Kidney glomerular epithelial cell (primary cell): ENCODE measurements around the gene CTDSPL2.
"Not testable (repeated sequence)": the region's sequence is repeated elsewhere in the genome, so short reads cannot be mapped to it uniquely, and the experiment has no call there.

Experiments used
- DNase-seq: peaks from one replicate; lab custom pipeline; 2025; lab: John Stamatoyannopoulos, UW

Gene CTDSPL2

DNA sequence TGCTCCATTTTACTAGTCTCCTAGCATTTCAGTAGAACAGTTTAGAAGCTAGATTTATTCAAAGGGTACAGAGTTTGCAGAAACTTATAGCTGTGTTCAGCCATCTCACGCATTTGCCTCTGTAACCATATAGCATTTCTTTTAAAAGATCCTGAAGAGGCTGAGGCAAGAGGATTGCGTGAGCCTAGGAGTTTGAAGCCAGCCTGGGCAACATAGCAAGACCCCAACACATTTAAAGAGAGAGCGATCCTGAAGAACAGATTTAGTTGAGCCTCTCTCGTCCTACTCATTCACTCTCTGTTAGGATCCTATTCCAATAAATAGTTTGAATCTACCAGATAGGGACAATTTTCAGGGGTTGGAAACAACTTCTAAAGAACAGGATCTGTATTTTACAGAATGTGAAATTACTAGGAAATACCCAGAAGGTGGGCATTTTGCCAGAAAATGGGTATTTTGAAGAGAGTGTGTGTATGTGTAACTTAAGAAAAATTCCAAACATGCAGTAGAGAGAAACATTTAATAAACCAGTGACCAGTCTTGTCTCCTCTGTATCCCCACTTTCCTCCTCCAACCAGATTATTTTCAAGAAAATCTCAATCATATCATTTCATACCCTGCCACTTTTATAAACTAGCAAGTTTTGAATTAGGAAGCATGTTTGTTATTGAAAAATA, 114.0 kb downstream of the CTDSPL2 start:
- peak; percentile 78 for DNase-seq

GRCh38 chr15:44542596-44542995, 115.2 kb downstream of the CTDSPL2 start:
- no peak for DNase-seq

GRCh38 chr15:44544745-44545144, 117.3 kb downstream of the CTDSPL2 start:
- not testable (repeated sequence) for DNase-seq

DNA sequence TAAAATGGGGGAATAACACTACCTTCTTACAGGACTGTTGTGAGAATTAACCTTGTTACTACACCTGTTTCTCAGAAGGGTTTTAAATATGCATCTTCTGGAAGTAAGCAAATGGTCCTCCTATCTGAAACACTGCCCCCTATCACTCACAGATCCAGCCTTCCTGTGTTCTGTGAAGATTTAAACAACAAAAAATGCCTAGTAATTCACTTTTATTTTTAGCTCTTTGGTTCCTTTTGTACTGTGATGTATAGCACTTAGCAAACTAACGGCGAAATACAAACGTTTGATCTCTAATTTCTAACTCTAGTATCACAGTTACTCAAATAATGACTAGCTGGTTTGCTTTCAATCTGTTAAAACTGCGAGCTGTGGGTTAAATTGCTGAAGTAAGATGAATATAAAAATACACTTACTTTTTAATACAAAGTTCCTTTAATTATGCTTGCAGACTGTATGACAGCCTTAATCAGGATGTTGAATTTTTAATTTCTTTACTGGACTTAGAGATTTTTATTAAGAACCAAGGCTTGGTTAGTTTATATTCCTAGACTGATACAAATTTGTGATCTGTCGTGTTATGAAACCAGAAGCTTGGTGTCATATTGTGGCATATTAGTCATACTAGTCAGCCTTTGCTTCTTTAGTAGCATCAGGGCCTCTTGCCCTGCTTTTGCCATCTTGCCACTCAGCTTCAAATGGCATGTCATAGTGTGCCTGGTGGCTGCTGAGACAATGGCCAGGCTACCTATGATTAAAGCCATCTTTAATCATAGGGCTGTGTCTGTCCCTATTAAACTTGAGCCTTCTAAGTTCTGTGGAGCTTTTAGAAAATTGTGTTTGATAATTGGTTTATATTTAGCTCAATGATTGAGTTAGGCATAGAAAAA, 118.7 kb downstream of the CTDSPL2 start:
- peak; percentile 5 for DNase-seq

DNA sequence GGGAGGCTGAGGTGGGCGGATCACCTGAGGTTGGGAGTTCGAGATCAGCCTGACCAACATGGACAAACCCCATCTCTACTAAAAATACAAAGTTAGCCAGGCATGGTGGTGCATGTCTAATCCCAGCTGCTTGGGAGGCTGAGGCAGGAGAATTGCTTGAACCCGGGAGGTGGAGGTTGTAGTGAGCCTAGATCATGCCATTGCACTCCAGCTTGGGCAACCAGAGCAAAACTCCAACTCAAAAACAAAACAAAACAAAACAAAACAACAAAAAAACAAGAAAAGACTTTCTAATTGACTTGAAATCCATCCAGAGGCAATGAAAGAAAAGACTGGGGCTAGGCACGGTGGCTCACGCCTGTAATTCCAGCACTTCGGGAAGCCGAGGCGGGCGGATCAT, 121.7 kb downstream of the CTDSPL2 start:
- not testable (repeated sequence) for DNase-seq

DNA sequence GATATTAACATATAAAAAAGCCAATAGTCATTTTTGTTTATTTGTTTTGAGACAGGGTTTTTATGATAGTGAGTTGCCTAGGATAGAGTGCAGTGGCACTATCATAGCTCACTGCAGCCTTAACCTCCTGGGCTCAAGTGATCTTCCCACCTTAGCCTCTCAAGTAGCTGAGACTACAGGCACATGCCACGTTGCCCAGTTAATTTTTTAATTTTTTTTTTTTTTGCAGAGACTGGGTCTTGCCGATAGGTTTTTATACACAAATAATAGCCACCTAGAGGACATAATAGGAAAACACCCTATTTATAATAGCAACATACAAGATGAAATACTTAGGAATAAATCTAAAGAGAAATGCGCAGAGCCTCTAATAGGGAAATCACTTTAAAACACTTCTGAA, 122.8 kb downstream of the CTDSPL2 start:
- DNase-seq: peak; percentile 43

- no peak for DNase-seq
These were observed 123.3 kb downstream of the CTDSPL2 start for GRCh38 chr15:44550734-44551133.

GRCh38 chr15:44554934-44555723, 127.7 kb downstream of the CTDSPL2 start:
- no peak for DNase-seq

- DNase-seq: not testable (repeated sequence)
These were observed 133.5 kb downstream of the CTDSPL2 start for GRCh38 chr15:44560926-44561325.

GRCh38 chr15:44565387-44566154, 138.1 kb downstream of the CTDSPL2 start:
- no peak for DNase-seq

GRCh38 chr15:44566155-44566540, 138.7 kb downstream of the CTDSPL2 start:
- DNase-seq: no peak

- DNase-seq: no peak
These were observed 140.9 kb downstream of the CTDSPL2 start for GRCh38 chr15:44568338-44568737.

- no peak for DNase-seq
These were observed 141.9 kb downstream of the CTDSPL2 start for GRCh38 chr15:44569316-44569715.

- DNase-seq: no peak
These were observed 142.9 kb downstream of the CTDSPL2 start for GRCh38 chr15:44570361-44570760.

DNA sequence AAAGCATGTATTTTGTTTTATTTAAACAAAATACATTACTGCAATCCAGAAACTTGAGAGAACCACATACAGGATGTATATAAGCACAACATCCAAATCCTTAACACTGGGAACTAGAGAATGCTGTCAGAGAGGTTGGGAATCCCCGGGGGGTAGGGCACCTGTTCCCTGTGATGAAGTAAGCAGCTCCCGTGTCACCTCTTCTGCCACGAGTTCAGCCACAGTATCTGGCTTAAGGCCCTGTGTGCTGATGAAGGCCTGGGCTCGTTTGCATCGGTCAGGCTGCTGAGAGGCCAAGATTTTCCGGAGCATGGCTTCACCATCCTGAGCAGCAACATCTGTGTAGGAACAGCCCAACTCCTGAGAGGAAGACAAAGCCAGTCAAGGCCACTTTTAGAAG, 146.0 kb downstream of the CTDSPL2 start:
- no peak for DNase-seq

DNA sequence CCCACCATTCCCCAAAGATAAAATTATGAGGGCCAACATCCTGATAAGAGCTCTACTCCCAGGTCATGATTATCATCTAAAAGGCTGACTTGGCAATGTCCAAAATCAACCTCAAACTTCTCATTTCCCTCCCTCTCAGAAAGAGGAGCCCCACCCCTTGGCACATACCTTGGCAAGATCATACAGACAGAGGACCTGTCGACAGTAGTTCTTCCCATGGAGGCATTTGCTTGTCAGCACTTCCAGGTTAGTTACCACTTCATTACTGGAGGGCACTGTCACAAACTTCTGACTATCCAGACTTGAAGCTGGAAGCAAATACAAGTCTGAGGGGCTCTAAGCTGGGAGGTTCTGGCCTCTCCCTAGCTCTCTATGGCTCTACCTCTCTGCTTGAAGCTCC, 147.3 kb downstream of the CTDSPL2 start:
- no peak for DNase-seq
